Measurements from ENCODE around the gene MOV10L1.

Gene MOV10L1

DNA sequence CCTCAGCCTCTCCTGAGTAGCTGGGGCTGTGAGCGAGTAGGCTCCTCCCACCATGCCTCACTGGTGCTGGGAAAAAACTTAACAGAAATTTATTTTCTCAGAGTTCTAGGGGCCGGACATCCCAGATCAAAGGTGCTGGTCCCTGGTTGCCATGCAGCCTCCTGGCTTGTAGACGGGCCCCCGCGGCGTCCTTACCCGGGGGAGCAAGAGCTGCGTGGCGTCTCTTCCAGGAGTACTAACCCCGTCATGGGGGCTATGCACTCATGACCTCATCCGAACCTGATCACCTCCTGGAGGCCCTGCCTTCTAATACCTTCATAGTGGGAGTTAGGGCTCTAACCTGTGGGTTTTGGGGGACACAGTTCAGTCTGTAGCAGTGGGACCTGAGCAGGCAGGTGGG lies 98.5 kb downstream of the MOV10L1 start:
- DNase-seq (ENCODE audit: low read depth in 2 of 2), result no peak

DNA sequence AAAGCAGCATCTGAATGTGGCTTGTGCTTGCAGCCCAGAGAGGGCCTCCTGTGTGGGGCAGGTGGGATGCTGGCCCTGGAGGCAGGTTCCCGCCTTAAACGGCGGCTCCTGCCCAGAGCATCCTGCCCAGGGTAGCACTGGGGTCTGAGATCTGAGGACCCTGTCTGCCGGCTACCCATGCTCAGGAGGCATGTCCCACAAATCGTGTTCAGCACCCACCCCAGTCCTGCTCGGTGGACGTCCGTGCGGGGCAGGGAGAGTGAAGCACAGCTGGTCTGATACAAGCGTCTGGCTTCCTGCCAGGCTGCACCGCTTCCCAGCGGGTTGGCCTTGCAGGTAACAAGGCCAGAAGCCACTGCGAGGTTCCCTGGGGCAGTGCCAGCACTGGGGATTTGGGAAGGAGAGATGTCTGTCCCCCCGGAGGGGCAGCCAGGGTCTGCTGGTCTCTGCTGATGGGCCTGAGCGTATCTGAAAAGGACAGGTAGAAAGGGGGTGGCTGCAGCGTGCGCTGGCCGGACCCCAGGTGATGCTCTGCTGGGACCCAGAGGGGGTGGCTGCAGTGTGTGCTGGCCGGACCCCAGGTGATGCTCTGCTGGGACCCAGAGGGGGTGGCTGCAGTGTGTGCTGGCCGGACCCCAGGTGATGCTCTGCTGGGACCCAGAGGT lies 99.5 kb downstream of the MOV10L1 start:
- DNase-seq (ENCODE audit: low read depth in 2 of 2), result no peak

DNA sequence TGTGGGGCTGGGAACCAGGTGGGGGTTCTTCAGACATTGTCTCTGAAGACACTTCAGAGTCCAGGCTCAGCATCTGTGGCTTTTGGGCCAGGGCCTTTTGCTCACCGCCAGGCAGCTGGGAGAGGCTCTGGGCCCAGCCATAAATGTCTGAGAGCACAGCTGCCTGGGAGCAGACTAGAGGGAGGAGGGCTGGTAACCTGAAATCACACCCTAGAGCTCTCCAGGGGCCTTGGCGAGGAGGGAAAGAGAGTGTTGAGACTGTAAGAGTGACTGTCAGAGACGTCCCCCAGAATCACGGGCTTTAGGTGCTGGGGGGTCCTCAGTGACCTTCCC lies 100.0 kb downstream of the MOV10L1 start:
- DNase-seq (ENCODE audit: low read depth in 2 of 2), result no peak

DNA sequence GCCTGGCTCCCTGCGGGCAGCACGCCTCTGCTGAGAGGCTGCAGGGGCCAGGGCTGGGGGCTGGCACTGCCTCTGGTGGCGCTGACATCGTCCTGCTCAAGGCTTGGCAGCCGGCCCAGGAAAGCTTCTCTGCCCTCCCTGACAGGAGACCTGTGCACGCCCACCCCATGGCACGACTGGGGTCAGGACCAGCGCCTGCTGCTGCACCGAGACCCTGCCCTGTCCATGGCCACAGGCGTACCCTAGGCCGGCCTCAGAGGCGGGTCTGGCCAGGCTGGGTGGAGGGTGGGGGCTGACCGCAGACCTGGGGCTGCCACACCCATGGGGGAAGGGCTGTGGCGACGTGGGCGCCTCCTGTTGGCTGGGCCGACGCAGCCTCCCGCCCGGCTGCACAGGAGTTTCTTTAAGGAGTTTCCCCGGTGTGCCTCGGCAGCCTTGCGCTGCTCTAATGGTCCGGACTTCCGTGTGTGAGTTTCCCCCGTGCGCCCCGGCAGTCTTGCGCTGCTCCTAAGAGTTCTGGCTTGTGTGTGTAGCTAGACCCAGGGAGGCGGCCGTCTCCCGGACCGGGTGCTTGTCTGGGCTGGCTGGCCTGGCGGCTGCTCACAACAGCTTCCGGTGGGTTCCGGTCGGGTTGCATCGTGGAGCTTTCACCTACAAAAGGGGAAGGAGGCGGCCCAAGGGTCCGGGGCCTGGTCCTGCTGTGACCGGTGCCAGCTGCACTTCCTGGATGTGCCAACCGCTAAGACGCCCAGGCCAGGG lies 100.6 kb downstream of the MOV10L1 start:
- no peak for DNase-seq (ENCODE audit: low read depth in 2 of 2)

DNA sequence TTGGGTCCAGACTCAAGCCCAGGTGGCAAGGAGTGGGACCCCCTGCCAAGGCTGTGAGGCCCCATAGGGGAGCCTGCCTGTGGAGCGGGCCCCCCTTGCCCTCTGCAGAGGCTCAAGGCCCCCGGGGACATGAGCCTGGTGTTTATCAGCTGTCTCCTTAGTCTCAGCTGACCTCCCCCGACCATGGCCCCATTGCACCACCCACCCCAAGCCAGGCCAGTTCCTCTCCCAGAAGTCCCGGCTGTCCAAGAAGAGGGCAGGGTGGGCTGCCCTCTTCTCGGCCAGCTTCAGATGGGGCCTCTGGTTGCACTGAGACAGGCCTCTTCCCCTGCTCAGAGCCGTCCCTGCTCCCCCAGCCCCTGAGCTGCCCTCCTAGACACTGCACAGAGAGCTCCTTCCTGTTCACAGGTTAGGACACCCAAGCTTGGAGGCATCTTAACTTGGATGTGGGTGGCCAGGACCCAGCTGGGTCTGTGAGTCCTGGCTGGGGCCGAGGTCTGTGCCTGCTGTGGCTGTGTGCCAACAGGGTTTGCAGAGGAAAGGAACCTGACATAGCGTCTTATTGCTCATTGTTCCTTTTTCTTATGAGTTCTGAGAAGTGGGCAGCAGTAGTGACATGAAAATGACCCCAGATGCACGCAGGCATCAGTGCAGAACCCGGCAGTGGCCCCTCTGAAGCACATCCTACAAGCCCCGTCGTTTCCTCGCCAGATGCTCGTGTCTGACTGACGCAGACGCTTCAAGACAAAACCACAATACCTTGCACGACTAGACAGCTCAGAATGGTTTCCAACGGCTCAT lies 101.3 kb downstream of the MOV10L1 start:
- no peak for DNase-seq (ENCODE audit: low read depth in 2 of 2)

DNA sequence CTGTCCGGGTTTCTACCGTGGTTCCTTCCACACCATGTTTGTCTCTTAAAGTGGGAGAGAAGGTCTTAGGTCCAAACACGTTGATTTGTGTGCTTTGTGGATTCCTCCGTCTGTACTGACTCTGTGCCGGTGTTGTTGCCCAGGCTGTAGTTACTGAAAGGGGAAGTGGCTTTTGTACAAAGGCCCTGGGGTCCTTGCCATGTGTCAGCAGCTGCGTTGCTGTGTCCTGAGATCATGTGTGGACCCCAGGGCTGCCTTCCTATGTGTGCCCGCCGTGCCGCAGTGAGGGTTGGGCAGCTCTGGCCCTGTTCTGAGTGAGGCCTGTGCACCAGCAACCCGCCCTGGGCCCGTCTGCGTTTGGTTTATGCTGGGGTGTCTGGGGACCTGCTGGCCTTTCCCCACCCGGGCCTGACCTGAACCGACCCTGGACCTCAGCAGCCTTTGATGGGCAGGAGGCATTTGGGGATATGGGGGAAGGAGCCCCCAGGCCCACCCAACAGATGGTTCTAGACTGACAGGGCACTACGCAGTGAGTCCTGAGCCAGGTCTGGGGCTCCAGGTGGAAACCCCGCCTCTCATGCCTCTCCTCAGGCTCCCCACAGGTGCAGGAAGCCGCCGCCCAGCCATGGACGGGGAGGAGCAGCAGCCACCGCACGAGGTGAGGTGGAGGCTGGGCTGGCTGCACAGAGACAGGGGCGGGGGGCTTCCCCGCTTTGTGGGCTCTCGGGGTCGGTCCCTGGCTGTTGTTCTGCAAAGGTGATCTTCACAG lies 102.8 kb downstream of the MOV10L1 start:
- DNase-seq (ENCODE audit: low read depth in 2 of 2), result no peak

DNA sequence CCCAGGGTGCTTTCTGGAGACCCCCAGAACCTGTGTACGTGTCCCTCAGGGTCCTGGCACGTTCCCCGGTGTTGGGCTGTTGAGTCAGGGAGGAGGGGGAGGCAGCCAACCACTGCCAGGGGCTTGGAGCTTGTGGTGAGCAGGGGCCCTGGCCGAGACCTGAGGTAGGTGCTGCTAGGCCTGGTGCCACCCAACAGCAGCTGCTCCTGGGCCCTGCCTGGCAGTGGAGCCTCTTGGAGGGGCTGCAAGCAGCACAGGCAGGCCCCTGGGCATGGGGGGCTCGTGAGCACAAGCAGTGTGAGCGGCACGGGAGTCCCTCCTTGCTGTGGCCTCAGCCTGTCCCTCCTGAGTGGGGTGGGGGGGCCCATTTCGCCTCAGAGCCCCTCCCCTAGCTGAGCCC lies 103.8 kb downstream of the MOV10L1 start:
- DNase-seq (ENCODE audit: low read depth in 2 of 2), result no peak

DNA sequence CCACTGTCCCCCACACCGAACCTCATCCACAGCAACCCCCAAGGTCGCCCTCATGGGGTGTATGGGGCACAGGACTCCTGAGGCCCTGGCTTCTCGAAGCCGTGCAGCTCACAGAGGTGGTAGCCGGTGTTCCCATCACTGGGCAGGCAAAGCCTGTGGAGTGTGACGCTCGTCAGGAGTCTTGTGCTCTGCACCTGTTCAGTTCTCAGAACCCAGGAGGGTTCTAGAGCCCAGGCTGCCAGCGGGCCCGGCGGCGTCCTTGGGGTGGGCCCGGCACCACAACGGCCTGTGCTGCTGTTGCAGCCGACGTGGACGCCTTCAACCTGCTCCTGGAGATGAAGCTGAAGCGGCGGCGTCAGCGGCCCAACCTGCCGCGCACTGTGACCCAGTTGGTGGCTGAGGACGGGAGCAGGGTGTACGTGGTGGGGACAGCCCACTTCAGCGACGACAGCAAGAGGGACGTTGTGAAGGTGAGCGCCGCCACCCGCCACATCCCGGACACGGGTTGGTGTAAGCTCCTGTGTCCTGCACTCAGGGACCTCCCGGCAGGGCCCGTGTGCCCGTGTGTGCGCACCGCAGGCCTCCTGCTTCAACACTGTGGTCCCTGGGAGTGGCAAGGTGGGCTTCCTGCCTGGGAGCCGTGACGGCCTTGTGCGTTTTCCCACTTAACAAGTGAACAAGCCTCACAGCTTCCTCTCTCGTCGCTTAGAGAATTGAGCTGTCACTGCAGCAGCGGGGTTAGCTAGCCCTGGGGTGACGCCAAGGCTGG lies 104.4 kb downstream of the MOV10L1 start:
- DNase-seq (ENCODE audit: low read depth in 2 of 2), result no peak

DNA sequence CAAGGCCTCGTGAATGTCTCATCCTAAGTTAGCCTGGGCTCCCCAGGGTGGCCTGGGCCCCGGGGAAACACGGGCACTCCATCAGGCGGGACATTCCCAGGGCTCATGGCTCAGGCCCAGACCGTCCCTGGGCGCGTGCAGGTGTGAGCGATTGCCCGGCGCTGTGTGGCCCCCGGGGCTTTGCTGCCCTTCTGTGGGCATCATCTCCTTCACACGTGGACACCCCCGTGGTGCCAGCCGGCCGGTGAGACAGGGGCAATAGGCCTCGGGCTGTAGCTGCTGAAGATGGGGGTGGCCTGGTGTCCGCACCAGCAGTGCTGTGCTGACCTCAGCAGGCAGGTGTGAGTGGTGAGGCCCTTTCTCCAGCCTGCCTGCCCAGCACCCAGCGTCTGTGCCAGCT lies 106.5 kb downstream of the MOV10L1 start:
- no peak for DNase-seq (ENCODE audit: low read depth in 2 of 2)

DNA sequence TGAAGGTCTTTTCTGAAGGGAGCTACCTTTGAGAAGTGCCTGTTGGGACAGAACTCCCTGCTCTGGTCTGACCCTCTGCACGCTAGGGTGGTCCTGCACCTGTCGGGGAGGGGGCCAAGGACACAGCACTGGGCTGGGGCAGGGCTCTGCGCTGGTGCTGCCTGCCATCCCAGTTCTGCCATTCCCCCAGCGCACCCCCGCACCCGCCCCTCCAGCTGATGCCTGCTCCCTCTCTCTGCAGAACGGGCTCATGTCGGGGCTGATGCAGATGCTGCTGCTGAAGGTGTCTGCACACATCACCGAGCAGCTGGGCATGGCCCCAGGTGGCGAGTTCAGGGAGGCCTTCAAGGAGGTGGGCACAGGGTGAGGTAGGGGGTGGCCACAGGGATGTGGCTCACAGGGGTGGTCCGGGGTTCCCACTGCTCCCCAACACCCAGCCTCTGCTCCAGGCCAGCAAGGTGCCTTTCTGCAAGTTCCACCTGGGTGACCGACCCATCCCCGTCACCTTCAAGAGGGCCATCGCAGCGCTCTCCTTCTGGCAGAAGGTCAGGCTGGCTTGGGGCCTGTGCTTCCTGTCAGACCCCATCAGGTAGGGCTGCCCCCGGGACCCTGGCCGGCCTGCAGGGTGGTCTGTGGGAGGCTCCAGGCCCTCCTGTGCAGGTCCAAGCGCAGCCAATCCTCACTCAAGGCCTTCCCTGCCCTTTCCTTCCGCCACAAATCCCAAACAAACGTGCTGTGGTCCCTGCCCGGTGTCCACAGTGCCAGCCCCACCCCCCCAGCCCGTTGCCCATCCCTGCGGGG lies 107.4 kb downstream of the MOV10L1 start:
- no peak for DNase-seq (ENCODE audit: low read depth in 2 of 2)

DNA sequence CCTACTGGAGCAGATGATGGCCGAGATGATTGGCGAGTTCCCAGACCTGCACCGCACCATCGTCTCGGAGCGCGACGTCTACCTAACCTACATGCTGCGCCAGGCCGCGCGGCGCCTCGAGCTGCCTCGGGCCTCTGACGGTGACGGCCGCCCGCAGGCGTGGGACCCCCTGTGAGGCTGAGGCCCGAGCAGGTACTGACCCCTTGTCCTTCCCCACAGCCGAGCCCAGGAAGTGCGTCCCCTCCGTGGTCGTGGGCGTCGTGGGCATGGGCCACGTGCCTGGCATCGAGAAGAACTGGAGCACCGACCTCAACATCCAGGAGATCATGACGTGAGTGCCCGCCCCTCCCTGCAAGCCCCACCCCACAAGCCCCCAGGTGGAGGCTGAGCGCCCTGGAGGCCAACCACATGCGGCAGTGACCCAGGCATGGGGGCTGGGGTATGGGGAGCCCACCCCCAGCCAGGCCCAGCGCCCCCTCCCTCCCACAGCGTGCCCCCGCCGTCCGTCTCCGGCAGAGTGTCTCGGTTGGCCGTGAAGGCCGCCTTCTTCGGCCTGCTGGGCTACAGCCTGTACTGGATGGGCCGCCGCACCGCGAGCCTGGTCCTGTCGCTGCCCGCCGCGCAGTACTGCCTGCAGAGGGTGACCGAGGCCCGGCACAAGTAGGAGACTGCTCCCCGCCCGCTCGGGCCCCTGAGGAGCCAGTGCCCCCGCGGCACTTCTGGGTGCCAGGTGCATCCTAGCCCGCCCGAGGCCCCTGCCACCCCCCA lies 108.2 kb downstream of the MOV10L1 start:
- DNase-seq (ENCODE audit: low read depth in 2 of 2), result no peak

DNA sequence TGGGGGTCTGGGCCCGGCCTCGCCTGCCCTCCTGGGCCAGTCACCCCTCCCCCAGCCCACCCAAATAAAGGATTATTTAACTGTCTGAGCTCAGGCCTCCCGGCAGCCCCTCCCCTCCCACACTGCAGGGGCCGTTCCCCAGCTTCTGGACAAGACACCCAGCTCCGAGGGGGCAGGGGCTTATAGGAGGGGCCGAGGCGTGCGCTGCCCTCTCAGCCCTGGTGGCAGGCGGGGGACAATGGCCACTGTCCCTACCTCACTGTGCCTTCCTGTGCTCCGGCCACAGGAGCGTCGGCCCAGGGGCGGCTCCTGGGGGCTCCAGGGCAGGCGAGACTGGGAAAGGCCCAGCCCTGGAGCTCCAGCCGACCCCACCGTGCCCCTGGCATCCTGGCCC lies 108.8 kb downstream of the MOV10L1 start:
- DNase-seq (ENCODE audit: low read depth in 2 of 2), result no peak

DNA sequence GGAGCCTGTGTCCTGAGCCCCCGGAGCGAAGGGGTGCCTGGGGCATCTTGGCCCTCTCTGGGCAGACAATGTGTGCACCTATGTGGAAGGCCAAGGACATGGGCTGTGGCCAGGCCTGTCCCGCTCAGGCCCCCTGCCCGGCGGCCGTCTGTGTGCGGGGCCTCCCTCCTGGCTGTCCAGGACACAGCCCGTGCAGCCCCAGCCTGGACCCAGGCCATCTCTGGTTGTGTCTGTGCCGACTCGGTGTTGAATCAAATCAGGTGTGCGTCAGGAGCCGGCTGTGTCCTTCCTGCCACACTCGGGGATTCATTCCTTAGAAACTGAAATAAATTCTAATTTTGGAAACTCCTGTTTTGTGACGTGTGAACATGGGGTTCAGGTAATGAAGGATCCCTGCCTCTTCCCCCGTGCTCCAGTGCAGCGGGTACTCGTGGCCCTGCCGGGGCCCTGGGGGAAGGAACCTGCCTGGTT lies 109.5 kb downstream of the MOV10L1 start:
- no peak for DNase-seq (ENCODE audit: low read depth in 2 of 2)

DNA sequence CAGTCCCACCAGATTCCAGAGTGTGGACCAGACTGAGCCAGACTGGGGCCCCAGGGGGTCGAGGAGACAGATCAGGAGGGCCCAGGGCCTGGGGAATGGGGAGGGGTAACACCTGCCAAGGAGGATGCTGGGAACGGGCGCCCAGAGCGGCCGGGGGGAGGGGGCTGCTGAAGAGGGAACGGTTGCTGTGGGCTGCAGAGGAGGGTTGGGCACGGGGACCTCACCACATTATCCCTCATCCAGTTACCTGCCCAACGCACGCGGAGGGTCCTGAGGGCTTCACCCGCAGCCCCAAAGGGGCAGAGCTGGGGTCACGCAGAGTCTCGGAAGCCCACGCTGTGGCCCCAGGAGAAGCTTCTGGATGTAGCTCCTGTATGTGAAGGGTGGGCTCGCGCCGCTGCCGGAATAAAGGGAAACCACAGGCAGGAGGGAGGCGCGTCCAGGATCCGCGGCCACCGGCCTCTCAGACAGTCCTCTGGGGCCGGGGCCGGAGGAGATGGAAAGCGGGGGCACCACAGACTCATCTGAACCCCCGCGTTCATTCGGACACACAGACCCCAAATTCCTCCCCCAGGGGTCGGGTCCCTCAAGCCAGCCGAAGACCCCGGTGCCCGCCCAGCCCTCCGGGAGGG lies 110.1 kb downstream of the MOV10L1 start:
- no peak for DNase-seq (ENCODE audit: low read depth in 2 of 2)

DNA sequence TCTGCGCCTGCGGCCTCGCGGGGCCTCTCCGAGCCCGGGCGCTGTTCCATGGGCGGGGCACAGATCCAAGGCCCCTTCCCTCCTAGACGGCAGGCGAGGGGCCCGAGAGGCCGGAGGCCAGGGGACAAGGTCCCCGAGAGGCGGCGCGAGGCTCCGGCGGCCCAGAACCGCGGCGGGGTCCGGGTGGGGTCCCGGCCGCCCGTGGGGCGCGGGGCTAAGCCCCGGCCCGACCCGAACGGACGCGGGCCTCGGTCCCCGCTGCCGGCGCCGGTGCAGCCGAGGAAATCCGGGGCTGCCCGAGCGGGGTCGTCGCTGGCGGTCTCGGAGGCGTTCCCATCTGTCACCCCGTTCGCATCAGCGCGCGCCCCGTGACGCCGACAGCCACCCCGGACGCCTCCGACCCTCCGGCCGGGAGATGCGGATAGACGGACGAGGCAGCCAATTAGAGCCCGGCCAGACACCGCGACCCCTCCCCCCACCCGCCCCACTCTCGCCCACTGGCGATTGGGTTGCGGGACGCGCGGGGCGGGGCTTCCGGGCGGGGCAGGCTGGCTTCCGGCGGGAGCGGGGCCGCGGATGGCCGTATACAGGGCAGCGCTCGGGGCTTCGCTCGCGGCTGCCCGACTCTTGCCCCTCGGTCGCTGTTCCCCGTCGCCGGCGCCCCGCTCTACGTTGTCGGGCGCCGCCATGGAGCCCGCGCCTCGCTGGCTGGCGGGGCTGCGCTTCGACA lies 110.8 kb downstream of the MOV10L1 start, which contains the start of gene SELENOO:
Gene SELENOO, plus strand, starts transcription at position 551 of the 730 bp plus-strand sequence. Its CDS starts 26 bp downstream, at position 577.
- peak; percentile 59 to 62 for DNase-seq (ENCODE audit: low read depth in 2 of 2)

DNA sequence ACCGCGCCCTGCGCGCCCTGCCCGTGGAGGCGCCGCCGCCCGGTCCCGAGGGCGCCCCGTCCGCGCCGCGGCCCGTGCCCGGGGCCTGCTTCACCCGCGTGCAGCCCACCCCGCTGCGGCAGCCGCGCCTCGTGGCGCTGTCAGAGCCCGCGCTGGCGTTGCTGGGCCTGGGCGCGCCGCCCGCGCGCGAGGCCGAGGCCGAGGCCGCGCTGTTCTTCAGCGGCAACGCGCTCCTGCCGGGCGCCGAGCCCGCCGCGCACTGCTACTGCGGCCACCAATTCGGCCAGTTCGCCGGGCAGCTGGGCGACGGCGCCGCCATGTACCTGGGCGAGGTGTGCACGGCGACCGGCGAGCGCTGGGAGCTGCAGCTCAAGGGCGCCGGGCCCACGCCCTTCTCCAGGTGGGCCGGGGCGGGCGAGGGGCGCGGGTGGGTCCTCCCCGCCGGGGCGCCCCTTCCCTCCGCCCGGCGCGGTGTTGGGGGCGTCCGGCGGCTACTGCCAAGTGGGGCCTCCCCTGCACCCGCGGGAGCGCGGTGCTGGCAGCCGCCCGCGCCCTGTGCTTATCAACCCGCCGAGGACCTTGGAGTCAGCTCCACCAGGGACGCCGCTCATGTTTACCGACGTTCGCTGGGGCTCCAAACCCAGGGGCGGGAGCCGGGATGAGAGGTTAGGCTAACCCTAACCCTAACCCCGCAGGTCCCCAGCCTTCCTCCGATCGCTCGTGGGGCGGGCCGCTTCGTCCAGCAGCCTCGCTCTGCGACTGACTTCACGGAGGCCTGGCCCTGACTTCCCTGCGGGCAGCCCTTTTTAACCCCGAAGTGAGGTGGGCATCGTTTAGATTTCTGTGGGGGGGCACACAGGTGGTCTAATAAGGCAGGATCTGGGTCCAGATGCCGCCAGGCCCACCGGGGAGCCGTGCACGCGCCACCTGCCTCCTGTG lies 111.7 kb downstream of the MOV10L1 start:
- no peak for DNase-seq (ENCODE audit: low read depth in 2 of 2)

DNA sequence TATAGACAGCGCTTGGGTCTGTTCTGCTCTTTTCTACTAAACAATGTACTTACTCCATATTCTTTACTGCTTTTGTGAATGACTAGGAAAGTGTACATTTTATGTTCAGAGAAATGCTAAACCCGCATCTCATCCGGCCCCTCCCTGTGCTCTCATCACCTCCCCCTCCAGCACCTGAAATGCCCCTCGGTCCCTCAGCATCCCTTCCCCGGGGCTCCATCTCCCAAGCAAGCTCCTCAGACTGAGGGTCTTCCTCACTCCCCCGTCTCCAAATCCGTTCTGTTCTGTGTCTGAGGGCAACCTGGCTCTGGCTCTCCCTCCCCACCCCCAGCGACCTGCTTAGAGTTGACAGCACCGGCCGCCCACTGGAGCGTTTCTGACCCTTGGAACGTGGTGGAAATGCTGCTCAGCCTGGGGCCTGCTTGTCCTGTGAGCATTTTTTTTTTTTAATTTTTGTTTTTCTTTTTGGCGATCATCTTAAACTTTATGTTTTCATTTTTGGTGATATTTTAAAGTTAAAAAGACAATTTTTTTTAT lies 112.4 kb downstream of the MOV10L1 start:
- DNase-seq (ENCODE audit: low read depth in 2 of 2), result no peak
